H1 (cell line): Measurements from ENCODE around the gene CCDC78. TPM values are rescaled to one million over a fixed set of nuclear protein-coding genes. Genes with fewer than 3 reads are reported as not detected.
A peak's percentile ranks its signal among the peaks of the same experiment; 100 is the strongest.

ENCODE experiments used
- CTCF ChIA-PET: fragments of 300-600 bp; sonication (Branson Sonifier 250); formaldehyde crosslinking; loops from one replicate; lab custom pipeline; 2021; ENCODE audit not compliant: partially characterized antibody; lab: Charles Lee
- POLR2A ChIA-PET: fragments of 300-600 bp; sonication (Branson Sonifier 250); formaldehyde crosslinking; loops from one replicate; lab custom pipeline; 2021; ENCODE audit warnings: inconsistent platforms; ENCODE audit not compliant: partially characterized antibody; lab: Charles Lee
- DNase-seq, 2 experiments: peaks; one replicate each; pipeline versions ENCODE4 v3.0.0 to v3.0.0-alpha.2; 2010 to 2022; ENCODE audit warnings: low spot score in 2 of 2, low read depth in 1 of 2, mixed read lengths in 1 of 2
- FAIRE-seq: peaks from 2 replicates; lab custom pipeline; 2011; peaks lifted over from hg19 to GRCh38; lab: Jason Lieb, UNC
- H2AFZ ChIP-seq: 2 replicates; pipeline ENCODE4 v1.8.1; 2012; ENCODE audit warnings: low read length, inconsistent platforms
- H2AK5ac ChIP-seq: 2 replicates; pipeline ENCODE4 v1.6.1; 2013; ENCODE audit warnings: low read depth, low read length
- H2BK120ac ChIP-seq: replicated peaks from 2 replicates; pipeline ENCODE3; 2013; ENCODE audit warnings: low read depth, low read length, inconsistent platforms
- H2BK12ac ChIP-seq: 2 replicates; pipeline ENCODE4 v1.6.1; 2013; ENCODE audit warnings: low read depth, low read length
- H2BK15ac ChIP-seq: 2 replicates; pipeline ENCODE4 v1.6.1; 2013; ENCODE audit warnings: low read length
- H2BK20ac ChIP-seq: 2 replicates; pipeline ENCODE4 v1.6.1; 2013; ENCODE audit warnings: low read length
- H2BK5ac ChIP-seq: 2 replicates; pipeline ENCODE4 v1.6.1; 2013; ENCODE audit warnings: low read depth, low read length
- H3K14ac ChIP-seq: 2 replicates; pipeline ENCODE4 v1.6.1; 2013; ENCODE audit warnings: inconsistent platforms; ENCODE audit not compliant: insufficient read length
- H3K18ac ChIP-seq: 2 replicates; pipeline ENCODE4 v1.6.1; 2013; ENCODE audit warnings: low read length; ENCODE audit errors: extremely low read depth
- H3K23ac ChIP-seq: 2 replicates; pipeline ENCODE4 v1.6.1; 2013; ENCODE audit warnings: inconsistent platforms; ENCODE audit not compliant: insufficient read length
- H3K23me2 ChIP-seq: 2 replicates; pipeline ENCODE4 v1.6.1; 2013; ENCODE audit warnings: low read depth, low read length
- H3K27ac ChIP-seq: 2 replicates; pipeline ENCODE4 v1.6.1; 2011; ENCODE audit warnings: low read depth, low read length, inconsistent platforms
- H3K27me3 ChIP-seq, 4 experiments: replicated peaks in 1 of 4; 1 replicate in 1 of 4; 2 replicates in 3 of 4; pipeline versions ENCODE4 v1.6.1 to v1.8.1; 2011 to 2013; ENCODE audit warnings: low read length in 3 of 4, mild to moderate bottlenecking in 3 of 4, inconsistent platforms in 2 of 4, mixed read lengths in 2 of 4, moderate library complexity in 1 of 4; ENCODE audit not compliant: control insufficient read depth in 3 of 4, insufficient read depth in 3 of 4; ENCODE audit errors: extremely low read depth in 1 of 4
- H3K36me3 ChIP-seq, 4 experiments: 2 replicates each; pipeline versions ENCODE4 v1.6.1 to v1.8.1; 2011 to 2013; ENCODE audit warnings: mild to moderate bottlenecking in 4 of 4, low read length in 3 of 4, moderate library complexity in 2 of 4, control low read depth in 1 of 4, inconsistent platforms in 1 of 4; ENCODE audit not compliant: insufficient read depth in 4 of 4, control insufficient read depth in 2 of 4
- H3K4ac ChIP-seq: replicated peaks from 2 replicates; pipeline ENCODE3; 2013; ENCODE audit warnings: low read length, low read depth, mixed read lengths, inconsistent platforms; ENCODE audit not compliant: insufficient read length
- H3K4me1 ChIP-seq, 4 experiments: replicated peaks in 1 of 4; 1 replicate in 1 of 4; 2 replicates in 3 of 4; pipeline versions ENCODE4 v1.6.1 to v1.8.1; 2011 to 2013; ENCODE audit warnings: low read length in 3 of 4, inconsistent platforms in 2 of 4, mixed read lengths in 1 of 4; ENCODE audit not compliant: insufficient read depth in 4 of 4, control insufficient read depth in 3 of 4
- H3K4me2 ChIP-seq, 2 experiments: 2 replicates each; pipeline versions ENCODE4 v1.6.1 to v1.8.1; 2011 to 2013; ENCODE audit warnings: low read depth in 2 of 2, low read length in 2 of 2, control low read depth in 1 of 2, inconsistent platforms in 1 of 2, mild to moderate bottlenecking in 1 of 2; ENCODE audit not compliant: insufficient read depth in 1 of 2
- H3K4me3 ChIP-seq, 4 experiments: fragments of 200-600, 300-600 bp in 1 of 4; sonication (generic), shearing (Covaris generic), sonication (Bioruptor Twin) in 1 of 4; 2 replicates each; pipeline versions ENCODE4 v1.5.1 to v1.8.1; 2011 to 2016; ENCODE audit warnings: low read length in 4 of 4, low read depth in 3 of 4, control low read depth in 2 of 4, inconsistent platforms in 2 of 4, mild to moderate bottlenecking in 2 of 4, mixed read lengths in 1 of 4, moderate library complexity in 1 of 4; ENCODE audit not compliant: insufficient read depth in 2 of 4; ENCODE audit errors: extremely low read depth in 1 of 4
- H3K56ac ChIP-seq: replicated peaks from 2 replicates; pipeline ENCODE3; 2013; ENCODE audit warnings: low read depth, mild to moderate bottlenecking, mixed read lengths, low read length, inconsistent platforms; ENCODE audit not compliant: insufficient read length
- H3K79me1 ChIP-seq: 2 replicates; pipeline ENCODE4 v1.6.1; 2013; ENCODE audit warnings: low read depth, low read length, control low read depth
- H3K79me2 ChIP-seq, 2 experiments: 2 replicates each; pipeline versions ENCODE4 v1.6.1 to v1.8.1; 2012 to 2013; ENCODE audit warnings: low read length in 2 of 2, mild to moderate bottlenecking in 2 of 2, inconsistent platforms in 1 of 2; ENCODE audit not compliant: insufficient read depth in 2 of 2, control insufficient read depth in 1 of 2
- H3K9ac ChIP-seq, 4 experiments: replicated peaks in 1 of 4; 1 replicate in 1 of 4; 2 replicates in 3 of 4; pipeline versions ENCODE4 v1.6.1 to v1.8.1; 2011 to 2013; ENCODE audit warnings: low read depth in 3 of 4, low read length in 3 of 4, control low read depth in 2 of 4, mild to moderate bottlenecking in 2 of 4, moderate library complexity in 2 of 4, inconsistent platforms in 1 of 4; ENCODE audit errors: extremely low read depth in 1 of 4
- H3K9me3 ChIP-seq, 2 experiments: 2 replicates each; pipeline versions ENCODE4 v1.6.1 to v1.8.1; 2012 to 2013; ENCODE audit warnings: mild to moderate bottlenecking in 2 of 2, moderate library complexity in 2 of 2, control low read depth in 1 of 2, inconsistent platforms in 1 of 2, low read depth in 1 of 2, low read length in 1 of 2, mixed read lengths in 1 of 2; ENCODE audit not compliant: insufficient read depth in 2 of 2
- H4K20me1 ChIP-seq, 2 experiments: replicated peaks in 1 of 2; 2 replicates each; pipeline versions ENCODE3 to v1.8.1; 2011 to 2013; ENCODE audit warnings: inconsistent platforms in 2 of 2, low read length in 2 of 2, mild to moderate bottlenecking in 1 of 2; ENCODE audit not compliant: insufficient read depth in 2 of 2, control insufficient read depth in 1 of 2
- H4K5ac ChIP-seq: 2 replicates; pipeline ENCODE4 v1.6.1; 2013; ENCODE audit warnings: low read length, low read depth, mixed read lengths, inconsistent platforms; ENCODE audit not compliant: insufficient read length
- H4K8ac ChIP-seq: 2 replicates; pipeline ENCODE4 v1.8.0; 2013; ENCODE audit warnings: mild to moderate bottlenecking, moderate library complexity, low read length, inconsistent platforms; ENCODE audit not compliant: insufficient read depth; ENCODE audit errors: extremely low read depth
- H4K91ac ChIP-seq: replicated peaks from 2 replicates; pipeline ENCODE3; 2013; ENCODE audit warnings: low read length, mixed read lengths, inconsistent platforms; ENCODE audit not compliant: insufficient read length
- BACH1 ChIP-seq: IDR thresholded peaks from 2 replicates; pipeline ENCODE4 v1.6.1; 2012; ENCODE audit warnings: low read length, improper control_type of control experiment
- CEBPB ChIP-seq: IDR thresholded peaks from 2 replicates; pipeline ENCODE4 v1.6.1; 2012; ENCODE audit warnings: low read depth, low read length
- CTBP2 ChIP-seq: IDR thresholded peaks from 2 replicates; pipeline ENCODE4 v1.7.0; 2011; ENCODE audit warnings: borderline replicate concordance, mild to moderate bottlenecking, moderate library complexity, mixed read lengths, low read length; ENCODE audit not compliant: insufficient read depth, insufficient read length
- FOSL1 ChIP-seq: IDR thresholded peaks from 2 replicates; pipeline ENCODE4 v1.6.1; 2011; ENCODE audit warnings: mild to moderate bottlenecking, low read depth, low read length, moderate library complexity; ENCODE audit not compliant: insufficient read depth
- HDAC6 ChIP-seq: IDR thresholded peaks from one replicate; pipeline ENCODE4 v1.7.1; 2012; ENCODE audit warnings: low read depth, mild to moderate bottlenecking, inconsistent platforms, low read length, moderate library complexity
- MAFK ChIP-seq: IDR thresholded peaks from 2 replicates; pipeline ENCODE4 v1.6.1; 2012; ENCODE audit warnings: low read depth, mild to moderate bottlenecking, improper control_type of control experiment, low read length
- SRF ChIP-seq: IDR thresholded peaks from 2 replicates; pipeline ENCODE4 v1.6.1; 2011; ENCODE audit warnings: mild to moderate bottlenecking, low read depth, low read length, moderate library complexity
- WGBS, 2 experiments: shearing (Covaris generic) in 1 of 2; methylation state at CpG; one replicate each; pipeline versions ENCODE4 v1.1.6 to v1.1.7; 2013 to 2015; ENCODE audit warnings: low lambda C conversion rate in 2 of 2, mixed read lengths in 2 of 2, inconsistent platforms in 1 of 2, low coverage in 1 of 2, missing lambda C conversion rate in 1 of 2; ENCODE audit not compliant: insufficient replicate concordance in 2 of 2, insufficient coverage in 1 of 2, insufficient read length in 1 of 2; ENCODE audit errors: extremely low coverage in 1 of 2, missing lambda C conversion rate in 1 of 2; 5-methylcytosine and 5-hydroxymethylcytosine counted together
- polyA plus RNA-seq, 7 experiments: library from polyadenylated mRNA; depleted of rRNA in 3 of 7; stranded (reverse) in 5 of 7; unstranded in 2 of 7; fragments of >200 nt in 5 of 7; fragments of 200-250 nt in 2 of 7; gene quantifications; 1 replicate in 5 of 7; 2 replicates in 1 of 7; 4 replicates in 1 of 7; pipeline versions ENCODE4 v1.2.1 to v1.2.3, GENCODE V29; 2011 to 2013; ENCODE audit warnings: missing spikeins in 2 of 7, mixed read lengths in 2 of 7
- total RNA-seq: library from RNA; stranded (reverse); fragmentation: NEBNext Ultra II Directional; extraction: Animal tissue kit (Norgen Biotek cat#: 25700); gene quantifications from 2 replicates; pipeline ENCODE4 v1.2.1, GENCODE V29; 2021
- TF ChIP-seq, protein P1 (sequence below): IDR thresholded peaks from 2 replicates; pipeline ENCODE4 v1.6.1; 2011; ENCODE audit warnings: low read depth, mild to moderate bottlenecking, low read length; ENCODE audit not compliant: insufficient read depth

Gene CCDC78
- total and polyA plus RNA-seq, 2 of the 8 experiments (the other 6 are each of a cell fraction or from before 2014, with no cell fraction given), result 7.1 to 8.5 TPM

DNA sequence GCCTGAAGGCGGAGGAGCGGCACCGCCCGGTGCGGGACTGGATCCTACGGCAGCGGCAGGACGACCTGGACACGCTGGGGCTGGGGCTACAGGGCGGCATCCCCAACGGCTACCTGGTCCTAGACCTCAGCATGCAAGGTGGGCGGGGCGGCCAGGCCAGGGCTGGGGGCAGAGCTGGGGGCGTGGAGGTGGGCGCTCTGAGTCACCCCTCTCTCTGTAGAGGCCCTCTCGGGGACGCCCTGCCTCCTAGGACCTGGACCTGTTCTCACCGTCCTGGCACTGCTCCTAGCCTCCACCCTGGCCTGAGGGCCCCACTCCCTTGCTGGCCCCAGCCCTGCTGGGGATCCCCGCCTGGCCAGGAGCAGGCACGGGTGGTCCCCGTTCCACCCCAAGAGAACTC, 42.2 kb upstream of the CCDC78 start:
- Histone ChIP-seq H4K8ac (peak overlapping the region; percentile 11; the same call in 1 of the 2 replicates), H3K27me3 (no peaks in the 10 kb centered on the region), H3K79me2 (no peaks in the 10 kb centered on the region), H3K18ac (peak overlapping the region; percentile 32; the same call in 1 of the 2 replicates), H3K36me3 (no peaks in the 10 kb centered on the region), H4K20me1 (no peaks in the 10 kb centered on the region), H2BK120ac (no peak overlapping the region), H4K5ac (no peak overlapping the region), H2BK5ac (no peak overlapping the region), H3K4me1 (peaks cover 0 to 8% (median 6%) of the 10 kb centered on the region in 4 experiments; a peak in 5 of 7 replicates), H3K9me3 (no peaks in the 10 kb centered on the region), H3K23me2 (no peaks in the 10 kb centered on the region; the same call in 1 of the 2 replicates), H2AK5ac (no peak overlapping the region), H3K4me2 (0 out of 4 replicates have a peak overlapping the region, but pooled peaks of 1 of the 2 experiments have one; percentile 21), H3K79me1 (no peaks in the 10 kb centered on the region), H3K23ac (no peak overlapping the region), H3K4me3 (no peak overlapping the region), H2AFZ (no peak overlapping the region)
- ChIA-PET POLR2A (interaction anchor here (1.0 to 1.8 kb wide), 3 partner anchors 9 to 52 kb away, joined by 3 read pairs; partner anchors contain the start of gene ANTKMT), CTCF (interaction anchor here (0.6 kb wide), 1 partner anchor 272 kb away, joined by 3 read pairs; no protein-coding TSS in a partner anchor)
- WGBS, 2 experiments, result 86% methylated on average over 9 of the region's 21 CpGs; no CpG with 5 or more reads in 1 of the 2 experiments
- TF ChIP-seq MAFK (no peak), CTBP2 (no peak), FOSL1 (no peak), HDAC6 (no peak), SRF (no peak), BACH1 (no peak), CEBPB (no peak)
- TF ChIP-seq, protein P1, sequence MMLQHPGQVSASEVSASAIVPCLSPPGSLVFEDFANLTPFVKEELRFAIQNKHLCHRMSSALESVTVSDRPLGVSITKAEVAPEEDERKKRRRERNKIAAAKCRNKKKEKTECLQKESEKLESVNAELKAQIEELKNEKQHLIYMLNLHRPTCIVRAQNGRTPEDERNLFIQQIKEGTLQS, result no peak
- TF ChIP-seq, all 59 proteins: peak for 0
- Histone ChIP-seq H3K27ac (no peak overlapping the region; the same call in 1 of the 2 replicates), H2BK15ac (no peak overlapping the region), H2BK20ac (no peak overlapping the region), H3K14ac (no peak overlapping the region), H3K56ac (no peak overlapping the region), H2BK12ac (peak overlapping the region; percentile 39; the same call in 1 of the 2 replicates), H3K9ac (no peak overlapping the region), H3K4ac (no peak overlapping the region), H4K91ac (no peak overlapping the region)
- DNase-seq (no peak), FAIRE-seq (no peak)
